Loucy (cell line): ENCODE data around the gene RNASE12.

Experiments
- H2AFZ ChIP-seq: fragments of 200-600 bp; sonication (generic); 2 replicates; pipeline ENCODE4 v1.6.0; 2016; ENCODE audit warnings: antibody characterized with exemption, mild to moderate bottlenecking, low read length, moderate library complexity
- H3F3A ChIP-seq: fragments of 200-600 bp; 2 replicates; pipeline ENCODE4 v1.6.0; 2016; ENCODE audit warnings: antibody characterized with exemption, low read depth, mild to moderate bottlenecking
- H3K27me3 ChIP-seq: fragments of 200-600 bp; sonication (generic); 2 replicates; pipeline ENCODE4 v1.6.1; 2014; ENCODE audit warnings: low read length, mild to moderate bottlenecking; ENCODE audit not compliant: insufficient read depth, poor library complexity, severe bottlenecking
- H3K36me3 ChIP-seq: fragments of 200-600 bp; sonication (generic); 2 replicates; pipeline ENCODE4 v1.6.1; 2016; ENCODE audit warnings: low read length; ENCODE audit not compliant: insufficient read depth
- H3K4me1 ChIP-seq: fragments of 200-600 bp; sonication (generic); 2 replicates; pipeline ENCODE4 v1.5.1; 2014; ENCODE audit warnings: low read length, mild to moderate bottlenecking; ENCODE audit not compliant: insufficient read depth, poor library complexity, severe bottlenecking
- H3K4me2 ChIP-seq: fragments of 200-600 bp; sonication (generic); 2 replicates; pipeline ENCODE4 v1.6.0; 2014; ENCODE audit warnings: antibody characterized with exemption, low read length, low read depth, mild to moderate bottlenecking; ENCODE audit not compliant: poor library complexity, severe bottlenecking
- H3K4me3 ChIP-seq: fragments of 200-600 bp; sonication (generic); 2 replicates; pipeline ENCODE4 v1.5.1; 2014; ENCODE audit warnings: low read length, mild to moderate bottlenecking, mixed read lengths; ENCODE audit not compliant: poor library complexity, severe bottlenecking
- H3K79me2 ChIP-seq: fragments of 200-600 bp; sonication (generic); 2 replicates; pipeline ENCODE4 v1.6.1; 2014; ENCODE audit warnings: low read length; ENCODE audit not compliant: insufficient read depth
- H3K9ac ChIP-seq: fragments of 200-600 bp; sonication (generic); 2 replicates; pipeline ENCODE4 v1.6.0; 2014; ENCODE audit warnings: mild to moderate bottlenecking, low read depth, low read length, moderate library complexity; ENCODE audit not compliant: poor library complexity, severe bottlenecking
- H3K9me2 ChIP-seq: fragments of 200-600 bp; sonication (generic); replicated peaks from 2 replicates; pipeline ENCODE4 v1.6.1; 2016; ENCODE audit warnings: low read depth, low read length, mixed read lengths
- H3K9me3 ChIP-seq: fragments of 200-600 bp; sonication (generic); 2 replicates; pipeline ENCODE4 v1.6.1; 2014; ENCODE audit warnings: mild to moderate bottlenecking, antibody characterized with exemption, low read length, low read depth; ENCODE audit not compliant: insufficient read depth
- H4K20me1 ChIP-seq: fragments of 200-600 bp; sonication (generic); 2 replicates; pipeline ENCODE4 v1.6.0; 2014; ENCODE audit warnings: antibody characterized with exemption, low read length, mild to moderate bottlenecking; ENCODE audit not compliant: insufficient read depth, poor library complexity, severe bottlenecking
- CTCF ChIP-seq: fragments of 200-600 bp; sonication (generic); conservative IDR thresholded peaks from 2 replicates; pipeline ENCODE4 v1.5.1; 2014; ENCODE audit warnings: mild to moderate bottlenecking, antibody characterized with exemption, low read length
- EZH2phosphoT487 ChIP-seq: fragments of 200-600 bp; IDR thresholded peaks from 2 replicates; pipeline ENCODE4 v1.6.1; 2018; ENCODE audit warnings: antibody characterized with exemption, mild to moderate bottlenecking, moderate library complexity, borderline replicate concordance

RNASE12 gene

GRCh38 chr14:20591235-20591634, at the start of gene RNASE12:
Gene RNASE12 (minus strand): TSS chr14:20591376. CDS start chr14:20590723, 653 bp downstream.
- no peaks in the 10 kb centered on the region for H3F3A ChIP-seq
- H2AFZ ChIP-seq, result no peak within 1 kb of the TSS
- H3K4me1 ChIP-seq, result peaks cover 8% of the 10 kb centered on the region
- H3K9me3 ChIP-seq, result no peaks in the 10 kb centered on the region
- H4K20me1 ChIP-seq, result no peaks in the 10 kb centered on the region
- peak within 1 kb of the TSS; percentile 15 for H3K4me2 ChIP-seq
- no peak within 1 kb of the TSS for H3K4me3 ChIP-seq
- H3K9me2 ChIP-seq, result no peaks in the 10 kb centered on the region
- TF ChIP-seq EZH2phosphoT487 (no peak), CTCF (no peak)
- no peak within 1 kb of the TSS for H3K9ac ChIP-seq
- H3K27me3 ChIP-seq, result no peaks in the 10 kb centered on the region
- H3K79me2 ChIP-seq, result no peaks in the 10 kb centered on the region
- H3K36me3 ChIP-seq, result no peaks in the 10 kb centered on the region

- Histone ChIP-seq H3F3A (no peaks in the 10 kb centered on the region), H2AFZ (no peak overlapping the region), H3K4me2 (no peak overlapping the region), H3K9me2 (no peaks in the 10 kb centered on the region), H4K20me1 (no peaks in the 10 kb centered on the region), H3K27me3 (no peaks in the 10 kb centered on the region), H3K9ac (no peak overlapping the region), H3K4me1 (no peaks in the 10 kb centered on the region), H3K36me3 (no peaks in the 10 kb centered on the region), H3K79me2 (no peaks in the 10 kb centered on the region), H3K9me3 (no peaks in the 10 kb centered on the region; the same call in 1 of the 2 replicates), H3K4me3 (no peak overlapping the region)
- TF ChIP-seq CTCF (no peak), EZH2phosphoT487 (no peak)
Measured at GRCh38 chr14:20632831-20633691, 41.9 kb upstream of the RNASE12 start.

- no peak for TF ChIP-seq CTCF
- no peak for TF ChIP-seq EZH2phosphoT487
- no peak overlapping the region for H3K4me2 ChIP-seq
- no peak overlapping the region for H2AFZ ChIP-seq
- H3K27me3 ChIP-seq, result no peaks in the 10 kb centered on the region
- H3K9me2 ChIP-seq, result no peaks in the 10 kb centered on the region
- H3K9ac ChIP-seq, result no peak overlapping the region
- no peaks in the 10 kb centered on the region for H4K20me1 ChIP-seq
- H3K4me3 ChIP-seq, result no peak overlapping the region
- no peaks in the 10 kb centered on the region for H3F3A ChIP-seq
- H3K36me3 ChIP-seq, result no peaks in the 10 kb centered on the region
- H3K4me1 ChIP-seq, result no peaks in the 10 kb centered on the region
- no peaks in the 10 kb centered on the region; the same call in 1 of the 2 replicates for H3K9me3 ChIP-seq
- H3K79me2 ChIP-seq, result no peaks in the 10 kb centered on the region
Measured at GRCh38 chr14:20632448-20632830, 41.3 kb upstream of the RNASE12 start.
